ENCODE data around the gene NEMP1.

NEMP1 gene

DNA sequence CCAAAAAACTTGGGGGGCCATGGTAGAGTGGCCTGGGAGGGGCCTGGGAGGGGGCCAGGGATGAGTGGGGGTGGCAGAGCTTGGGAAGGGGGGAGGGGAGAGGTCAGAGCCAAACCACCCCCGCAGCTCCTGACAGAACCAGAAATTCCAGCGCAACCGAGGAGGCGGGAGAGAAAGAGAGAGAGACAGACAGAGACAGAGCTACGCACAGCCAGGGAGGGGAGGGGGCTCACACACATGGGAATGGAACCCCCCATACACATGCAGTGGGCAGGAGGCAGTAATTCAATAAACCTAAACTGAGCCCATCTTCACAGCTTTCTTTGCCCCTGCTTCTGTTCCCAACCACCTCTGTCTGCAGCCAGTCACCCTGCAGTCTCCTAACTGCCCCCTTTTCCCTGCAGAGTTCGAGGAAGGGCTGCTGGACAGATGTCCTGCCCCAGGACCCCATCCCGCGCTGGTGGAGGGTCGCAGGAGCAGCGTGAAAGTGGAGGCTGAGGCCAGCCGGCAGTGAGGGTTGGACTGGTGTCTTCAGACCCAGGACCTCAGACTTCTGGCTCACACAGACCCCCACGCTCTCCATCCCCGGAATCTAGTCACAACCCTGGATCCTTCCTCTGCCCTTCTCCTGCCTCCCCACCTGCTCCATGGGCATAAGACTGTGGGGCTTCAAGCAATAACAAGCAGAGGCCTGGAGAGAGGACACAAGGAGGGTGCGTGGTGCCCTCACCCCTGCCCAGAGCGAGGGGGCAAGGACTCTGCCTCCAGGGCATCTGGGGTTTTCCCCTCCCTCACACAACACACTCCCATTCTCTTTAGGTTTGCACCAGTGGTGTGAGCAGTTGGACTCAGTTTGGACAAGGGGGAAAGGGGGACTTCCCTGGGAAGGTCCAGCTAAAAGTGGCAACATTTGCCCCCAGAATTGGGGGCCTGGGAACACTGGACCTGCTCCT lies 15.9 kb upstream of the NEMP1 start:
- H3K27me3 ChIP-seq (ENCODE audit: insufficient read depth, poor library complexity, severe bottlenecking) = no peaks in the 10 kb centered on the region
- H3K27ac ChIP-seq (replicated peaks) = no peak overlapping the region
- H3K4me3 ChIP-seq (replicated peaks; ENCODE audit: insufficient read depth, low read length) = no peak overlapping the region
- DNase-seq (ENCODE audit: low read depth in 1 of 2, low spot score in 1 of 2) = no peak
- TF ChIP-seq GABPA (IDR thresholded peaks at IDR 0.05; ENCODE audit: low read depth) (no peak), REST (IDR thresholded peaks at IDR 0.05; ENCODE audit: insufficient replicate concordance, low read depth) (no peak), POLR2AphosphoS5 (IDR thresholded peaks at IDR 0.05; ENCODE audit: low read depth) (0 out of 2 replicates have a peak, but pooled peaks have one; percentile 31), SPI1 (IDR thresholded peaks at IDR 0.05; ENCODE audit: borderline replicate concordance, low read depth) (no peak)
- TF ChIP-seq, protein P1, sequence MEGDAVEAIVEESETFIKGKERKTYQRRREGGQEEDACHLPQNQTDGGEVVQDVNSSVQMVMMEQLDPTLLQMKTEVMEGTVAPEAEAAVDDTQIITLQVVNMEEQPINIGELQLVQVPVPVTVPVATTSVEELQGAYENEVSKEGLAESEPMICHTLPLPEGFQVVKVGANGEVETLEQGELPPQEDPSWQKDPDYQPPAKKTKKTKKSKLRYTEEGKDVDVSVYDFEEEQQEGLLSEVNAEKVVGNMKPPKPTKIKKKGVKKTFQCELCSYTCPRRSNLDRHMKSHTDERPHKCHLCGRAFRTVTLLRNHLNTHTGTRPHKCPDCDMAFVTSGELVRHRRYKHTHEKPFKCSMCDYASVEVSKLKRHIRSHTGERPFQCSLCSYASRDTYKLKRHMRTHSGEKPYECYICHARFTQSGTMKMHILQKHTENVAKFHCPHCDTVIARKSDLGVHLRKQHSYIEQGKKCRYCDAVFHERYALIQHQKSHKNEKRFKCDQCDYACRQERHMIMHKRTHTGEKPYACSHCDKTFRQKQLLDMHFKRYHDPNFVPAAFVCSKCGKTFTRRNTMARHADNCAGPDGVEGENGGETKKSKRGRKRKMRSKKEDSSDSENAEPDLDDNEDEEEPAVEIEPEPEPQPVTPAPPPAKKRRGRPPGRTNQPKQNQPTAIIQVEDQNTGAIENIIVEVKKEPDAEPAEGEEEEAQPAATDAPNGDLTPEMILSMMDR (IDR thresholded peaks at IDR 0.05; ENCODE audit: insufficient read depth, low read length) = no peak

GRCh38 chr12:57093415-57094207 lies 15.0 kb upstream of the NEMP1 start:
- DNase-seq (ENCODE audit: low read depth in 1 of 2, low spot score in 1 of 2) = peak in 1 of 2 experiments; percentile 60
- Histone ChIP-seq H3K27ac (replicated peaks) (no peak overlapping the region), H3K4me3 (replicated peaks; ENCODE audit: insufficient read depth, low read length) (no peak overlapping the region), H3K27me3 (ENCODE audit: insufficient read depth, poor library complexity, severe bottlenecking) (no peaks in the 10 kb centered on the region)
- no peak for TF ChIP-seq REST (IDR thresholded peaks at IDR 0.05; ENCODE audit: insufficient replicate concordance, low read depth)
- TF ChIP-seq, protein P1 (IDR thresholded peaks at IDR 0.05; ENCODE audit: insufficient read depth, low read length) = peak; percentile 50
- peak; percentile 30; the same call in 1 of the 2 replicates for TF ChIP-seq POLR2AphosphoS5 (IDR thresholded peaks at IDR 0.05; ENCODE audit: low read depth)
- TF ChIP-seq SPI1 (IDR thresholded peaks at IDR 0.05; ENCODE audit: borderline replicate concordance, low read depth) = peak; percentile 41; the same call in 1 of the 2 replicates

GRCh38 chr12:57092876-57093414 lies 14.4 kb upstream of the NEMP1 start:
- H3K27ac ChIP-seq (replicated peaks) = no peak overlapping the region
- no peaks in the 10 kb centered on the region for H3K27me3 ChIP-seq (ENCODE audit: insufficient read depth, poor library complexity, severe bottlenecking)
- no peak overlapping the region for H3K4me3 ChIP-seq (replicated peaks; ENCODE audit: insufficient read depth, low read length)
- DNase-seq (ENCODE audit: low read depth in 1 of 2, low spot score in 1 of 2) = no peak
- TF ChIP-seq, protein P1 (IDR thresholded peaks at IDR 0.05; ENCODE audit: insufficient read depth, low read length) = no peak
- no peak for TF ChIP-seq POLR2AphosphoS5 (IDR thresholded peaks at IDR 0.05; ENCODE audit: low read depth)
- no peak for TF ChIP-seq SPI1 (IDR thresholded peaks at IDR 0.05; ENCODE audit: borderline replicate concordance, low read depth)
- no peak for TF ChIP-seq REST (IDR thresholded peaks at IDR 0.05; ENCODE audit: insufficient replicate concordance, low read depth)
- no peak for TF ChIP-seq GABPA (IDR thresholded peaks at IDR 0.05; ENCODE audit: low read depth)

Data from HL-60 (cell line).